ENCODE data around the gene RRAD.
A peak's percentile ranks its signal among the peaks of the same experiment; 100 is the strongest.
"Not testable (repeated sequence)": the region's sequence is repeated elsewhere in the genome, so short reads cannot be mapped to it uniquely, and the experiment has no call there.

RRAD gene

GRCh38 chr16:66900721-66901441, 24.5 kb downstream of the RRAD start:
- DNase-seq (ENCODE audit: low spot score) = no peak

DNA sequence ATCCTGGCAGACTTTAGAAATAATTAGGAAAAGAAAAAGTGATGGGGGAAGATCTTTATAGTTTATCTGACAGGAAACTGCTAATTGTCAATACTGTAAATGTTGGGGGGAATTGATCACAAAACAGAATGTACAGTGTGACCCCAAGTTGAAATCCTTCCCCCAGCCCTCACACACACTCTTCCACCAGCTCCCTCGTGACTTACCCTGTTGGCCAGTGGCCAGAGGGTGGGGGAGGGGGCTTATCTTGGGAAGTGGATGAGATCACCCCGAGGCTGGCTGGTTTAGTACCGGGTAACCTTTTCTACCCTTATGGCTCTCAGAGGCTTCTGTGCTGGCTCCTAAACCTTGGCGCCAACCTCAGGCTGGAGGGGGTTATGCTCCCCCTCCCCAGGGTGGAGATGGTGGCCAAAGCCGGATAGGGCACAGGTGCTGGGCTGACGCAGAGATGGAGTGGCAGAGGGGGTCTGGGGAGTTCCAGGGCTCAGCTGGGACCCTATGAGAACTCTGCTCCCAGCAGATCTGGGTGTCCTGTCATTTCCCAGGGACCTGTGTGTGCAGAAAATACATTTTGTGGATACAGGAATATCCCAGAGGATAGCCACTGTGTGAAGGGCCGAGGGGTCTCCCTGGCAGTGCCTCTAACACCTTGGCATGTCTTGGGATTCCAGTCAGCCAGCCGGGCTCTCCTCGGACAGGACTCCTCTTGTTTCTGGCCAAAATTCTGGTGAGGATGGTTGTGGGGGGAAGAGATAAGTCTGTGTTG, 25.2 kb downstream of the RRAD start:
- DNase-seq (ENCODE audit: low spot score) = peak; percentile 64

DNA sequence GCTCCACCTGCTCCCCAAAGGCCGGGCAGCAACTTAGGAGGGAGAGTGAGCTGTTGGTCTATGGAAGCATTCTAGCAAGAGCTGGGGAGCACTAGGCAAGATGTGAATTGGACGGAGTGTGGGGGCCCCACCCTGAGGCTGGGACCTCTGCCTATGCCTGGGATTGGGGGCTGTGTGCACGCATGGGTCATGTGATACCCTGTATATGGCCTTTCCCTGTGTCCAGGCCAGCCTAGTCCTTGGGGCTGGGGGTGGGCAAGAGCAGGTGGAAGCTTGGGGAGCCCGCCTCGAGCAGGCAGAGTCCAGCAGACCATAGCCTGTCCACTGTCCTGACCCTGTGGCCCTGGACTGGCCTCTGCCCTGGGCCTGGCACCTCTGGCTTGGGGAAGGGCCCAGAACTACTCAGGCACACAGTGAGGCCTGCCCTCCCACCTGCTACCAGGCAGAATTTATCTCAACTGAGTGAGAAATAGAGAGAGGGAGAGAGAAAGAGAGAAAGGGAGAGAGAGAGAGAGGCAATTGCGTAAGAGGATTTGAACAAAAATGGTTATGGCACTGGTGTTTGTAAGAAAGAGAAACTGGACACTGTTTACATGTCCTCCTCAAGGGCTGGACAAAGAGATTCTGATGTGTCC, 25.9 kb downstream of the RRAD start:
- DNase-seq (ENCODE audit: low spot score) = no peak

GRCh38 chr16:66898933-66899309, 26.4 kb downstream of the RRAD start:
- DNase-seq (ENCODE audit: low spot score) = no peak

GRCh38 chr16:66898207-66898606, 27.1 kb downstream of the RRAD start:
- DNase-seq (ENCODE audit: low spot score) = peak; percentile 62

GRCh38 chr16:66896682-66897081, 28.7 kb downstream of the RRAD start:
- not testable (repeated sequence) for DNase-seq (ENCODE audit: low spot score)

DNA sequence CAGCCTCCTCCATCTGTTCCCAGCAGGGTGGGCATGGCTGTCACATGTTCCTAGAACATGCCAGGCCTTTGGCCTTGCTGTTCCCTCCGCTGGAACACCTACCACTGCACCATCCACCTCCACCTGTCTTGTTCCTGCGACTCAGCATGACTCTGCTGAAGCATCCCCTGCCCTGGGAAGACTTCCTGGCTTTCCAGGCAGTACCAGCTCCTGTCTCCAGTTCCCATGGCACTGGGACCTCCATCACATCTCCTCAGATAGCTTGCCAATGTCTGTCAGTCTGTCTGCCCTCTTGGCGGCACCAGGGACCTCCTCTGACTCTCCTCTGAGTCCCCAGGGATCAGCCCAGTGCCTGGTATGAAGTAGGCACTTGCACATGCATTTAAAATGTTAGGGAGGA, 29.3 kb downstream of the RRAD start:
- DNase-seq (ENCODE audit: low spot score) = no peak

DNA sequence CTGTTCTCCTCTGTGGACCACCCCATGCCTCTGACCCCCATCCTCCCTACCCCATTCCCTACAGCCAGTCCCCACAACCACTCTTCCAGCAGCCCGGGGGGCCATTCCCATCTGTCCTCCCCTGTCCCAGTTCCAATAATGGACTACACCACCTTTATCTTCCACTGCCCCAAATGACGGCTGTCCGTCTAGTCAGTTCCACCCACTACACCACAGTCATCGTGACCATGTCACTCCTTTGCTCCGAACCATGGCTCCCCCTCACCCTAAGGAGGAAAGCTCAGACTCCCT, 29.7 kb downstream of the RRAD start:
- no peak for DNase-seq (ENCODE audit: low spot score)

- peak; percentile 81 for DNase-seq (ENCODE audit: low spot score)
Observed at GRCh38 chr16:66894948-66895688, 30.2 kb downstream of the RRAD start.

DNA sequence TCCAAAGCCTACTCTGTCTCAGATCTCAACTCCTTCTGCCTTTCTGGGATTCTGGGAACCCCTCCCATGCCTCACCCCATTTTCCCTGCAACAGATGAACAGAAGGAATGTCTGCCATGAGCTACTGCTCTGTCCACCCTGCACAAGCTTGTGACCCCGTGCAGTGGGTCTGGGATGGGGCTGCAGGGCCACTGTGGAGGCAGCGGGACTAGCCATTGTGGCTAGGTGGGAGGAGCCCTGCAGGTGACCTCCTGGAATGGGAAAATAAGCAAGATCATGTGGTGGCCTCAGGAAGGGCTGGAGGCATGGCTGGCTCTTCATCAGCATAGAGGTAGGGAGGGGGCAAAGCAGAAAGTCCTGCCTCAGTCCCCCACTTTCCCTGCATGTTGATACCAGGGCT, 31.3 kb downstream of the RRAD start:
- no peak for DNase-seq (ENCODE audit: low spot score)

GRCh38 chr16:66891797-66892196, 33.5 kb downstream of the RRAD start:
- no peak for DNase-seq (ENCODE audit: low spot score)

GRCh38 chr16:66891360-66891759, 34.0 kb downstream of the RRAD start:
- no peak for DNase-seq (ENCODE audit: low spot score)

DNA sequence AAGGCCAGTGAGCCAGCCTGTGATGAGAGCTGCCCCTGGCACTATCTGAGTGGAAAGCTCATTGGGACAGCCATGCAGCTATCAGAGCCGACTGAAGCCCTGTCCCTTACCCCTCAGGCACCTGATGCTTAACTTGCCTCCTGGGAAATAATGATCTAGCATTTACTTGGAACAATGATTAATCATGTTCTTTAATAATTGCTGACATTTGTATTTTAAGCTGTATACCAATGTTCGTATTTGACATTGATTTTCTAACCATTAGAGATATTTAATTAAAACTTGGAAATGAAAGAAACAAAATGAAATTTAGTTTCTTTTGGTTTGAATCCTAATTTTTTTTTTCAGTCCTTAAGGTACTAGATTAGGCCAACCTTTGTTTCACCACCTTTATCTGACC, 34.5 kb downstream of the RRAD start:
- no peak for DNase-seq (ENCODE audit: low spot score)

DNA sequence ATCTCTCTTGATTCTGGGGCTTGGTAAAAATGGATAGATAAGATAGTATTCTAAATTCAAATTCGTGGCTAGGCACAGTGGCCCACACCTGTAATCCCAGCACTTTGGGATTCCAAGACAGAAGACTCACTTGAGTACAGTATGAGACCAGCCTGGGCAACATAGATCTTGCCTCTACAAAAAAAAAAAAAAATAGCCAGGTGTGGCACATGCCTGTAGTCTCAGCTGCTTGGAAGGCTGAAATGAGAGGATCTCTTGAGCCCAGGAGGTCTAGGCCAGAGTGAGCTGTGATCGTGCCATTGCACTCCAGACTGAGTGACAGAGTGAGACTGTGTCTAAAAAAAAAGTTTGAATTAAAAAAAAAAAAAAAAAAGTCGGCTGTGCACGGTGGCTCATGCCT, 35.7 kb downstream of the RRAD start:
- DNase-seq (ENCODE audit: low spot score) = no peak

GRCh38 chr16:66888647-66889615, 36.4 kb downstream of the RRAD start:
- DNase-seq (ENCODE audit: low spot score) = no peak

GRCh38 chr16:66886914-66887313, 38.4 kb downstream of the RRAD start:
- DNase-seq (ENCODE audit: low spot score) = no peak

DNA sequence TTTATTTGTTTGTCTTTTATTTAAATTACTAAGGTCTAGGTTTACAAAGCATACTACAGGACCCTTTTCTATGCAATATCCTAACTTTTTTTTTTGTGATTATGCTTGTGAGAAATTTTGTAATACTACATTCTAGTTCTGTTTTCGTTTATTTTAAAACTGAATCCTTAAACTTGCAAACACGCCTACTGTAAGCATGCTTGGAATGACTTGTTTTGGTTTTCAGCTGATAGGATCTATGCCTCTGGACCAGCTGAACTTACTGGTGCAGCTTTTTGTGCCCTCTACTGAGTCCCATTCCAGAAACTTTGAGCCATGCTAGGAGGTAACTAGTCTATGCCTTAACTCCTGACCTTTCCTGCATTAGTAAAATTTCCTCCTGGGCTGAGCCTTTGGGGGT, 39.0 kb downstream of the RRAD start:
- DNase-seq (ENCODE audit: low spot score) = peak; percentile 27

DNA sequence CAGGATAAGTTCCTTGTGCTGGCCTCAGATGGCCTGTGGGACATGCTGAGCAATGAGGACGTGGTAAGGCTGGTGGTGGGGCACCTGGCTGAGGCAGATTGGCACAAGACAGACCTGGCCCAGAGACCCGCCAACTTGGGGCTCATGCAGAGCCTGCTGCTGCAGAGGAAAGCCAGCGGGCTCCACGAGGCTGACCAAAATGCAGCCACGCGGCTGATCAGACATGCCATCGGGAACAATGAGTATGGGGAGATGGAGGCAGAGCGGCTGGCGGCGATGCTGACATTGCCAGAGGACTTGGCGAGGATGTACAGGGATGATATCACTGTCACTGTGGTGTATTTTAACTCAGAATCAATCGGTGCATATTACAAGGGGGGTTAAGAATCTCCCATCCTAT, 39.8 kb downstream of the RRAD start:
- DNase-seq (ENCODE audit: low spot score) = no peak

DNA sequence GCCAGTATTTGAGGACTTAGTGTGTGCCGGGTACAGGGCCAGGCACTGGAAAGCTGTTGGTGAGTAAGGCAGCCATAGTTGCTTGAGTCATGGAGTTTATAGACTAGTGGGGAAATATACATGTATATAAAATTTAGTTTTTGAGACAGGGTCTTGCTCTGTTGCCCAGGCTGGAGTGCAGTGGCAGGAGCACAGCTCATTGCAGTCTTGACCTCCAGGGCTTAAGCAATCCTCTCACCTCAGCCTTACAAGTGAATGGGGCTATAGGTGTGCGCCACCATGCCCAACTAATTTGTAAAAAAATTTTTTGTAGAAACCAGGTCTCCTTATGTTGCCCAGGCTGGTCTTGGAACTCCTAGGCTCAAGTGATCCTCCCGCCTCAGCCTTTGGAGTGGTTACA, 42.6 kb downstream of the RRAD start:
- DNase-seq (ENCODE audit: low spot score) = no peak

GRCh38 chr16:66881964-66882508, 43.3 kb downstream of the RRAD start:
- no peak for DNase-seq (ENCODE audit: low spot score)

- DNase-seq (ENCODE audit: low spot score) = no peak
Observed at GRCh38 chr16:66881560-66881959, 43.8 kb downstream of the RRAD start.

Data from AG20443 (cell line).